WTC11 (cell line): ENCODE data around the gene ARX. TPM values are rescaled to one million over a fixed set of nuclear protein-coding genes. Genes with fewer than 3 reads are reported as not detected.

Experiments used
- ATAC-seq: fragments of 200-7000 bp; cut with Tn5 transposase; 2 replicates; pipeline ENCODE4 v1.10.0; 2021; ENCODE audit warnings: mild to moderate bottlenecking, moderate library complexity
- CTCF ChIA-PET: fragments of 300-600 bp; sonication (Branson Sonifier 250); formaldehyde crosslinking; loops from one replicate; lab custom pipeline; 2021; ENCODE audit warnings: antibody characterized with exemption; lab: Charles Lee
- POLR2A ChIA-PET: fragments of 350-600 bp; sonication (Branson Sonifier 250); formaldehyde crosslinking; loops from one replicate; lab custom pipeline; 2021; ENCODE audit warnings: antibody characterized with exemption; lab: Charles Lee
- DNase-seq: peaks from one replicate; pipeline ENCODE4 v3.0.0; 2021; ENCODE audit warnings: low spot score
- H3K27ac Mint-ChIP-seq: 2 replicates; pipeline ENCODE4 v1.8.0; 2021; ENCODE audit warnings: mixed read lengths
- H3K27me3 Mint-ChIP-seq: 2 replicates; pipeline ENCODE4 v1.8.0; 2021; ENCODE audit warnings: low read depth, mild to moderate bottlenecking, moderate library complexity, mixed read lengths
- H3K36me3 Mint-ChIP-seq: 2 replicates; pipeline ENCODE4 v1.8.0; 2021; ENCODE audit warnings: mixed read lengths
- H3K4me1 Mint-ChIP-seq: 2 replicates; pipeline ENCODE4 v1.8.0; 2022; ENCODE audit warnings: mixed read lengths
- H3K4me3 Mint-ChIP-seq: 2 replicates; pipeline ENCODE4 v1.8.0; 2021; ENCODE audit warnings: mild to moderate bottlenecking, moderate library complexity, mixed read lengths
- H3K9me3 Mint-ChIP-seq: 2 replicates; pipeline ENCODE4 v1.8.0; 2021; ENCODE audit warnings: mixed read lengths
- AFF4 ChIP-seq: sonication (generic); formaldehyde crosslinking; IDR thresholded peaks from 2 replicates; pipeline ENCODE4 v1.8.1; 2023; ENCODE audit warnings: mild to moderate bottlenecking, missing genetic modification reagents, borderline replicate concordance
- ATF3 ChIP-seq: sonication (generic); formaldehyde crosslinking; conservative IDR thresholded peaks from 2 replicates; pipeline ENCODE4 v1.8.1; 2022; ENCODE audit warnings: mild to moderate bottlenecking, missing genetic modification reagents
- CDX4 ChIP-seq: fragments of 250-450 bp; sonication (Bioruptor Pico); IDR thresholded peaks from 2 replicates; pipeline ENCODE4 v1.9.0; 2021; ENCODE audit warnings: moderate library complexity, mild to moderate bottlenecking, inconsistent platforms, borderline replicate concordance
- CREB1 ChIP-seq: sonication (generic); formaldehyde crosslinking; IDR thresholded peaks from 2 replicates; pipeline ENCODE4 v1.8.0; 2023; ENCODE audit warnings: mild to moderate bottlenecking, missing genetic modification reagents
- E2F1 ChIP-seq: sonication (generic); formaldehyde crosslinking; IDR thresholded peaks from 2 replicates; pipeline ENCODE4 v1.8.0; 2022; ENCODE audit warnings: mild to moderate bottlenecking, missing genetic modification reagents
- EMX1 ChIP-seq: fragments of 250-450 bp; sonication (Bioruptor Pico); IDR thresholded peaks from 2 replicates; pipeline ENCODE4 v1.8.0; 2021; ENCODE audit warnings: mild to moderate bottlenecking
- GABPB1 ChIP-seq: sonication (generic); formaldehyde crosslinking; IDR thresholded peaks from 2 replicates; pipeline ENCODE4 v1.8.1; 2023; ENCODE audit warnings: mild to moderate bottlenecking, missing genetic modification reagents
- HMGXB4 ChIP-seq: sonication (generic); formaldehyde crosslinking; IDR thresholded peaks from 2 replicates; pipeline ENCODE4 v1.8.1; 2023; ENCODE audit warnings: mild to moderate bottlenecking, moderate library complexity, missing genetic modification reagents
- JAZF1 ChIP-seq: fragments of 250-450 bp; sonication (Bioruptor Pico); IDR thresholded peaks from 2 replicates; pipeline ENCODE4 v1.9.0; 2021; ENCODE audit warnings: moderate library complexity, mild to moderate bottlenecking, inconsistent platforms
- NFE2L1 ChIP-seq: sonication (generic); formaldehyde crosslinking; IDR thresholded peaks from 2 replicates; pipeline ENCODE4 v1.8.1; 2023; ENCODE audit warnings: missing genetic modification reagents
- SMAD4 ChIP-seq: sonication (generic); formaldehyde crosslinking; IDR thresholded peaks from 2 replicates; pipeline ENCODE4 v1.8.0; 2022; ENCODE audit warnings: mild to moderate bottlenecking, missing genetic modification reagents
- SOX15 ChIP-seq: fragments of 250-450 bp; sonication (Bioruptor Pico); IDR thresholded peaks from 2 replicates; pipeline ENCODE4 v1.9.0; 2021; ENCODE audit warnings: mild to moderate bottlenecking
- STAT6 ChIP-seq: sonication (generic); formaldehyde crosslinking; conservative IDR thresholded peaks from 2 replicates; pipeline ENCODE4 v1.8.1; 2023; ENCODE audit warnings: mild to moderate bottlenecking, low read depth, missing genetic modification reagents, moderate library complexity
- TCF7 ChIP-seq: sonication (generic); formaldehyde crosslinking; IDR thresholded peaks from 2 replicates; pipeline ENCODE4 v1.8.0; 2022; ENCODE audit warnings: mild to moderate bottlenecking, low read depth, missing genetic modification reagents, moderate library complexity
- TEAD4 ChIP-seq: sonication (generic); formaldehyde crosslinking; IDR thresholded peaks from 2 replicates; pipeline ENCODE4 v1.8.0; 2022; ENCODE audit warnings: mild to moderate bottlenecking, missing genetic modification reagents
- ZNF121 ChIP-seq: sonication (generic); formaldehyde crosslinking; IDR thresholded peaks from 2 replicates; pipeline ENCODE4 v1.8.0; 2023; ENCODE audit warnings: missing genetic modification reagents
- ZSCAN18 ChIP-seq: fragments of 250-450 bp; sonication (Bioruptor Pico); IDR thresholded peaks from 2 replicates; pipeline ENCODE4 v2.1.2; 2022; ENCODE audit warnings: mild to moderate bottlenecking, moderate library complexity
- total RNA-seq: library from RNA; stranded (reverse); gene quantifications from 3 replicates; pipeline ENCODE4 v1.2.3, GENCODE V29; 2021

ARX gene
- total RNA-seq, 1 experiment from 2014 or later, result not detected

GRCh38 chrX:25005034-25005381 lies 10.8 kb downstream of the ARX start (continued):
- TF ChIP-seq AFF4 (CRISPR knock-in tag), result no peak
- TF ChIP-seq ZNF121 (CRISPR knock-in tag), result no peak
- TF ChIP-seq SOX15 (CRISPR knock-in tag), result no peak
- TF ChIP-seq ZSCAN18 (CRISPR knock-in tag), result no peak
- no peak for TF ChIP-seq HMGXB4 (CRISPR knock-in tag)
- TF ChIP-seq CREB1, result no peak
- no peak for TF ChIP-seq TCF7
- no peak for TF ChIP-seq GABPB1 (CRISPR knock-in tag)

- Mint-ChIP-seq H3K27me3 (peaks cover 94% of the 10 kb centered on the region), H3K27ac (no peak overlapping the region), H3K36me3 (no peaks in the 10 kb centered on the region), H3K4me3 (peak overlapping the region; percentile 43; the same call in 1 of the 2 replicates), H3K9me3 (no peaks in the 10 kb centered on the region), H3K4me1 (peaks cover 43% of the 10 kb centered on the region)
- TF ChIP-seq EMX1 (CRISPR knock-in tag) (no peak), SMAD4 (CRISPR knock-in tag) (no peak), E2F1 (CRISPR knock-in tag) (no peak)
- no peak for DNase-seq
- ChIA-PET CTCF (interaction anchor here (1.1 kb wide), 1 partner anchor 140 kb away, joined by 4 read pairs; no protein-coding TSS in a partner anchor), POLR2A (interaction anchor here (2.1 kb wide), 1 partner anchor 8 kb away, joined by 4 read pairs; no protein-coding TSS in a partner anchor)
- ATAC-seq, result no peak
These were observed 11.2 kb downstream of the ARX start for GRCh38 chrX:25004485-25005032.

GRCh38 chrX:25004040-25004439 lies 11.7 kb downstream of the ARX start:
- H3K36me3 Mint-ChIP-seq, result no peaks in the 10 kb centered on the region
- ATAC-seq (no peak), DNase-seq (no peak)
- ChIA-PET CTCF (interaction anchor here (1.0 to 1.1 kb wide), 2 partner anchors 9 to 140 kb away, joined by 4 read pairs; no protein-coding TSS in a partner anchor), POLR2A (interaction anchor here (0.6 to 2.1 kb wide), 2 partner anchors 9 to 10 kb away, joined by 3 to 4 read pairs; no protein-coding TSS in a partner anchor)
- H3K4me3 Mint-ChIP-seq, result peak overlapping the region; percentile 61
- peaks cover 94% of the 10 kb centered on the region for H3K27me3 Mint-ChIP-seq
- H3K4me1 Mint-ChIP-seq, result peaks cover 46% of the 10 kb centered on the region
- no peaks in the 10 kb centered on the region for H3K9me3 Mint-ChIP-seq
- no peak for TF ChIP-seq JAZF1 (CRISPR knock-in tag)
- no peak for TF ChIP-seq ATF3
- TF ChIP-seq CDX4 (CRISPR knock-in tag), result no peak
- no peak for TF ChIP-seq STAT6 (CRISPR knock-in tag)
- TF ChIP-seq NFE2L1 (CRISPR knock-in tag), result no peak
- TF ChIP-seq TEAD4 (CRISPR knock-in tag), result no peak
- H3K27ac Mint-ChIP-seq, result no peak overlapping the region
